Upper lobe of left lung (tissue), 6 donors: Measurements from ENCODE around the gene CYGB. TPM values are rescaled to one million over a fixed set of nuclear protein-coding genes. Genes with fewer than 3 reads are reported as not detected.

ENCODE experiments used
- ATAC-seq, 2 donors: fragments of 200-7000 bp; cut with Tn5 transposase; one replicate each; pipeline ENCODE4 v1.9.1; 2022; ENCODE audit warnings: mild to moderate bottlenecking in 2 of 2, moderate library complexity in 2 of 2; ENCODE audit not compliant: low FRiP score in 2 of 2
- DNase-seq, 2 donors: peaks; one replicate each; pipeline ENCODE4 v3.0.0-alpha.2; 2019 to 2020
- H3K27ac ChIP-seq, 4 donors: fragments of 200-600 bp; sonication (generic); one replicate each; pipeline ENCODE4 v1.5.1; 2016 to 2019
- H3K27me3 ChIP-seq, 4 donors: fragments of 200-600 bp; sonication (generic); one replicate each; pipeline ENCODE4 v1.5.1; 2017 to 2019
- H3K36me3 ChIP-seq, 4 donors: fragments of 200-600 bp; sonication (generic); one replicate each; pipeline ENCODE4 v1.5.1; 2016 to 2019
- H3K4me1 ChIP-seq, 4 donors: fragments of 200-600 bp; sonication (generic); one replicate each; pipeline ENCODE4 v1.5.1; 2018 to 2019
- H3K4me3 ChIP-seq, 4 donors: fragments of 200-600 bp; sonication (generic); one replicate each; pipeline ENCODE4 v1.5.1; 2017 to 2019; ENCODE audit warnings: mild to moderate bottlenecking in 2 of 4, moderate library complexity in 1 of 4
- H3K9me3 ChIP-seq, 4 donors: fragments of 200-600 bp; sonication (generic); one replicate each; pipeline ENCODE4 v1.5.1; 2018 to 2019
- EP300 ChIP-seq, 4 donors: sonication (generic); formaldehyde crosslinking; IDR thresholded peaks; one replicate each; pipeline ENCODE4 v1.5.1; 2017; ENCODE audit warnings: antibody characterized with exemption in 4 of 4, control low read depth in 2 of 4
- POLR2A ChIP-seq, 4 donors: fragments of 450-650 bp; IDR thresholded peaks; one replicate each; pipeline ENCODE4 v1.5.1; 2016 to 2017; ENCODE audit warnings: antibody characterized with exemption in 4 of 4, mild to moderate bottlenecking in 2 of 4
- POLR2AphosphoS5 ChIP-seq, 2 donors: sonication (generic); formaldehyde crosslinking; IDR thresholded peaks; one replicate each; pipeline ENCODE4 v1.5.1; 2017; ENCODE audit warnings: antibody characterized with exemption in 2 of 2
- WGBS, 2 donors: methylation state at CpG; one replicate each; pipeline ENCODE4 v1.1.5; 2017 to 2018; 5-methylcytosine and 5-hydroxymethylcytosine counted together
- total RNA-seq, 6 donors: library from RNA; depleted of rRNA in 4 of 6; stranded (reverse); fragments of >200 nt in 4 of 6; gene quantifications; one replicate each; pipeline versions ENCODE4 v1.1.0 to v1.2.1, GENCODE V29; 2016 to 2021
- TF ChIP-seq, protein P1 (sequence below), 6 experiments: fragments of 450-650 bp in 4 of 6; fragments of 200-600 bp in 2 of 6; sonication (generic) in 2 of 6; IDR thresholded peaks; one replicate each; pipeline ENCODE4 v1.5.1; 2016 to 2019; ENCODE audit warnings: antibody characterized with exemption in 6 of 6
- donor health status: DM: no; HTN: no; CAD: no; lungs with moderate emphysema.
- donor health status: DM: no; HTN: yes; CAD: no; lungs with severe emphysema.

Gene CYGB
- total RNA-seq, 6 donors from 2014 or later = 6.4 to 33.9 (median 16.6) TPM

DNA sequence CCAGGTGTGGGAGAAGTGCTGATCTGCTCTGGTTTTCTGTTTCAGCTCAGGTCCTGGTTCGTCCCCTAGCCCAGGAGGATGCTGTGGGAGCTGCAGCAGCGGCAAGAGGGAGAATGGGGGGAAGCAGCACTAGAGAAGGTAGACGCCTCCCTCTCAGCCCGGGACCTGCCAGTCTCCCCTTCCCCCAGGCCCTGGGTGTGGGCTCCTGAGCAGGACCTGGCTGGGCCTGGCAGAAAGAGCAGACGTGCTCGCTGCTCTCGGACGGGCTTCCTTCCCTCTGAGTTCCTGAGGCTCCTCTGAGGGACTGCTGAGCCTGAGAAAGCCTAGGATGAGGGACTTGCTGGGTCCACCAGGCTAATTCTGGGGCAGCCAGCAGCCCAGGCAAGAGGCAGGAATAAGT lies 5.5 kb upstream of the CYGB start:
- no peak for ATAC-seq
- Histone ChIP-seq H3K4me3 (no peak overlapping the region), H3K27me3 (peaks cover 0 to 7% (median 4%) of the 10 kb centered on the region in 4 donors), H3K4me1 (peaks cover 63 to 78% (median 77%) of the 10 kb centered on the region in 4 donors), H3K36me3 (no peaks in the 10 kb centered on the region), H3K9me3 (no peaks in the 10 kb centered on the region), H3K27ac (peak overlapping the region in 2 of 4 donors; percentile 67 to 79)
- 69 to 82% methylated on average over 4 to 8 of the region's 8 CpGs for WGBS, 2 donors
- TF ChIP-seq POLR2AphosphoS5 (IDR thresholded peaks at IDR 0.05) (no peak), POLR2A (IDR thresholded peaks at IDR 0.05) (no peak), EP300 (IDR thresholded peaks at IDR 0.05) (no peak)
- TF ChIP-seq, protein P1, sequence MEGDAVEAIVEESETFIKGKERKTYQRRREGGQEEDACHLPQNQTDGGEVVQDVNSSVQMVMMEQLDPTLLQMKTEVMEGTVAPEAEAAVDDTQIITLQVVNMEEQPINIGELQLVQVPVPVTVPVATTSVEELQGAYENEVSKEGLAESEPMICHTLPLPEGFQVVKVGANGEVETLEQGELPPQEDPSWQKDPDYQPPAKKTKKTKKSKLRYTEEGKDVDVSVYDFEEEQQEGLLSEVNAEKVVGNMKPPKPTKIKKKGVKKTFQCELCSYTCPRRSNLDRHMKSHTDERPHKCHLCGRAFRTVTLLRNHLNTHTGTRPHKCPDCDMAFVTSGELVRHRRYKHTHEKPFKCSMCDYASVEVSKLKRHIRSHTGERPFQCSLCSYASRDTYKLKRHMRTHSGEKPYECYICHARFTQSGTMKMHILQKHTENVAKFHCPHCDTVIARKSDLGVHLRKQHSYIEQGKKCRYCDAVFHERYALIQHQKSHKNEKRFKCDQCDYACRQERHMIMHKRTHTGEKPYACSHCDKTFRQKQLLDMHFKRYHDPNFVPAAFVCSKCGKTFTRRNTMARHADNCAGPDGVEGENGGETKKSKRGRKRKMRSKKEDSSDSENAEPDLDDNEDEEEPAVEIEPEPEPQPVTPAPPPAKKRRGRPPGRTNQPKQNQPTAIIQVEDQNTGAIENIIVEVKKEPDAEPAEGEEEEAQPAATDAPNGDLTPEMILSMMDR (IDR thresholded peaks at IDR 0.05) = no peak
- peak in 1 of 2 donors; percentile 40 for DNase-seq

DNA sequence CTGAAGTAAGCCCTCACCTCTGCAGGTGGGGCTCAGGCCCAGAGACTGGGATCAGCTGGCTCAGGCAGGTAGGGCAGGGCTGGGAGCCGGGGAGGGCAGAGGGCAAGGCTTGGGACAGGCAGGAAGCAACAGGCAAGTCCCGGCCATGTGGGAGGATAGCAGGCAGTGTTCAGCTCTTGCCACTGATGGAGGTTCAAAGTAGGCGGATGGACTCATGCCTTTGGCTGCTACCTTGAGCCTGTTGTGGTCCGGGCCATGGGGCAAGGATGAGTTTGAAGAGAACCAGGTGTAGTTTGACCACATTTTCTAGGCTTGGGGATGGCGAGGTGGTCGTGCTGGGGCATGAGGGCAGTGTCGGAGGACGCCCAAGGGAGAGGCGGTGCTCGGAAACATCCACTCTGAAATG lies 5.1 kb upstream of the CYGB start:
- Histone ChIP-seq H3K9me3 (no peaks in the 10 kb centered on the region), H3K27ac (no peak overlapping the region), H3K36me3 (no peaks in the 10 kb centered on the region), H3K4me1 (peaks cover 67 to 82% (median 79%) of the 10 kb centered on the region in 4 donors), H3K4me3 (no peak overlapping the region), H3K27me3 (peaks cover 0 to 11% (median 8%) of the 10 kb centered on the region in 4 donors)
- DNase-seq (no peak), ATAC-seq (no peak)
- WGBS, 2 donors = 76 to 87% methylated on average over 10 of the region's 10 CpGs
- TF ChIP-seq, protein P1 (IDR thresholded peaks at IDR 0.05) = no peak
- TF ChIP-seq EP300 (IDR thresholded peaks at IDR 0.05) (no peak), POLR2A (IDR thresholded peaks at IDR 0.05) (no peak), POLR2AphosphoS5 (IDR thresholded peaks at IDR 0.05) (no peak)

DNA sequence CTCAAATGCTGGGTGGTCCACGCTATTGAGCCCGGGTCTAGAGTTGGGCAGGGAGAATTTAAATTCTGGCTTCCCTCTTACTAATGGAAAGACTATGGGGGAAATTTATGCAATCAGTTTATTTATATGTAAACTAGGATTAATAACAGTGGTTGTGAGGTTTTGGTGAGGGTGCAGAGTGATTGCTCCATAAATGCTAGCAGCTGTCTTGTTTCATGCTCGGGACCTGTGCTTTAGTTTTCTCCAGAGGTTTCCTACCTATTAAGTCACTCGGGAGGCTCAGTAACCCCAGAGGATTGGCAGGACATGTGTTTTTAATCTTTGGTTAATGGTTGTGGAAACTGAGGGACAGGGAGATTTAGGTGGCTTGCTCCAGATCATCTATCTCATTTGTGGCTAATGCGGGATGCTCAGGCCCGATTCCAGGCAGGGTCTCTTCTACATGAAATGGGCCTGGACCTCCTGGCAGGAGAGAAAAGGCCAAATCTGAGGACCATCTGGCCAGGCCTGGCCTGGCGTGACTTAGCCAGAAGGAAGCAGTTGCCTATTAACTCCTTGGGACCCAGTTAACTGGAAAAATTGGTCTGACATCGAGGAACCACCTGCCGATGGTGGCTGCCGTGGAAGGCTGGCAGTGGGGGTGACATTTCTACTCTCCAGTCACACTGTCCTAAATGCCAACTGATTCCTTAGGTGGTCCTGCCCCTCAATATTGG lies 4.4 kb upstream of the CYGB start:
- Histone ChIP-seq H3K27me3 (peaks cover 0 to 15% (median 10%) of the 10 kb centered on the region in 4 donors), H3K9me3 (no peaks in the 10 kb centered on the region), H3K36me3 (no peaks in the 10 kb centered on the region), H3K4me1 (peaks cover 64 to 82% (median 77%) of the 10 kb centered on the region in 4 donors), H3K4me3 (no peak overlapping the region), H3K27ac (no peak overlapping the region)
- TF ChIP-seq POLR2A (IDR thresholded peaks at IDR 0.05) (no peak), POLR2AphosphoS5 (IDR thresholded peaks at IDR 0.05) (no peak), EP300 (IDR thresholded peaks at IDR 0.05) (no peak)
- TF ChIP-seq, protein P1 (IDR thresholded peaks at IDR 0.05) = no peak
- ATAC-seq (no peak), DNase-seq (no peak)
- 85 to 87% methylated on average over 10 of the region's 10 CpGs for WGBS, 2 donors

DNA sequence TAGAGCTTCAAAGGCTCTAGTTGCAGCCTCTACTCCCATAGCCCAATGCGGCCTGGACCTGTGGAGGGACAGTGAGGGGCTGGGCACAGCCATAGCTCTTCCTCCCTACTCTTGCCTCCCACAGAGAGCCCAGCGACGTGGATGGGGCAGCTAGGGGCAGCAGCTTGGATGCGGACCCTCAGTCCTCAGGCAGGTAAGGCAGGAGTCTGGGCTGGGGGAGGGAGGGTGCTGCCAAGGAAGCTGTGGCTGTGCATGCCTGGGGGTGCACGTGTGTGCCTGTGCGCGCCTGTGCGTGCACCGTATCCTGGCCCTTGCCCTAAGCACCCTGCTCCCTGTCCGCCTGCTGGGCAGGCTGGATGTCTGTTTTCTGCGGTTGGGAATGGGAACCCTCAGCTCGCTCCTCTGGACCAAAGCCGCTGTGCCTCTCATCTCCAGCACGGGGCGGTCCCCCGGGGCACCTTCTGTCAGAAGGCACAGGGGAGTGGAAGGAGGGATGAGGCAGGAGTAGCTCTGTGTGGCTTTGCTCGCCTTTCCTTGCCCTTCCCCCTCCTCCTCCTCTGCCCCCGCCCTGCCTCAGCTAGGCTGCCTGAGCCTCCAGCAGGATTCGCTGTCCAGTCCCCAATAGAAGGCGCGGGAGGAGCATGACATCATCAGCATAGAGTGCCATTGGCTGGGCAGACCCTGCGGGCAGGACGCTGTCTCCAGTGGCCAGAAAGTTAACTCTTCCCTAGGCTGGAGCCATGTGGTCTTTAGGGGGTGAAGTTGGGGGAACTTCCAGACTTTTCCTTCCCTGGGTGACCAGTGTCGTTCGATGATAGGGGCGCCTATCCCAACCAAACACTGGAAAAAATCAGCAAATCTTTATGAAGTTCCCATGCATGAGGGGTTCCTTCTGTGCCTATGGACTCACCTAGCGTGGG lies 3.1 kb upstream of the CYGB start:
- TF ChIP-seq, protein P1 (IDR thresholded peaks at IDR 0.05) = peak in 4 of 6 experiments; percentile 35 to 68 (median 46)
- TF ChIP-seq POLR2A (IDR thresholded peaks at IDR 0.05) (peak in 1 of 4 donors; percentile 64), EP300 (IDR thresholded peaks at IDR 0.05) (no peak), POLR2AphosphoS5 (IDR thresholded peaks at IDR 0.05) (peak; percentile 18 to 72)
- whole genome bisulfite sequencing, 2 donors = 10 to 14% methylated on average over 14 to 22 of the region's 27 CpGs
- Histone ChIP-seq H3K27ac (peak overlapping the region in 3 of 4 donors; percentile 1 to 72 (median 59)), H3K4me3 (peak overlapping the region in 3 of 4 donors; percentile 25 to 47 (median 43)), H3K4me1 (peaks cover 53 to 72% (median 67%) of the 10 kb centered on the region in 4 donors), H3K36me3 (no peaks in the 10 kb centered on the region), H3K27me3 (peaks cover 0 to 18% (median 10%) of the 10 kb centered on the region in 4 donors), H3K9me3 (no peaks in the 10 kb centered on the region)
- ATAC-seq (peak; percentile 96), DNase-seq (peak in 1 of 2 donors; percentile 95)
